PC-9 (cell line): ENCODE measurements around the gene RAB11FIP4. TPM values are rescaled to one million over a fixed set of nuclear protein-coding genes. Genes with fewer than 3 reads are reported as not detected.

Source experiments
- BruUV-seq: library from RNA; stranded (reverse); fragments of 400-500 nt; replicated peaks from 2 replicates; lab custom pipeline; 2021; lab: Mats Ljungman, UMichigan
- CTCF ChIA-PET: fragments of 300-600 bp; sonication (Branson Sonifier 250); formaldehyde crosslinking; loops from one replicate; lab custom pipeline; 2022; ENCODE audit warnings: antibody characterized with exemption; lab: Charles Lee
- POLR2A ChIA-PET: fragments of 300-600 bp; sonication (Branson Sonifier 250); formaldehyde crosslinking; loops from one replicate; lab custom pipeline; 2022; ENCODE audit warnings: antibody characterized with exemption; ENCODE audit not compliant: unreplicated experiment; lab: Charles Lee
- DNase-seq, 2 experiments: peaks; one replicate each; pipeline versions ENCODE4 v3.0.0 to v3.0.0-alpha.2; 2015 to 2022; ENCODE audit warnings: mixed read lengths in 1 of 2
- H2AFZ ChIP-seq: fragments of 200-600 bp; sonication (generic); 2 replicates; pipeline ENCODE4 v1.8.1; 2017; ENCODE audit warnings: antibody characterized with exemption
- H3F3A ChIP-seq: fragments of 200-600 bp; sonication (generic); 2 replicates; pipeline ENCODE4 v1.8.1; 2017; ENCODE audit warnings: antibody characterized with exemption, mild to moderate bottlenecking, low read depth; ENCODE audit not compliant: insufficient read depth
- H3K27ac ChIP-seq: fragments of 200-600 bp; sonication (generic); 2 replicates; pipeline ENCODE4 v1.6.1; 2016; ENCODE audit warnings: mixed run types
- H3K27me3 ChIP-seq: fragments of 200-600 bp; sonication (generic); 2 replicates; pipeline ENCODE4 v1.6.1; 2016; ENCODE audit warnings: low read depth, mixed run types; ENCODE audit not compliant: insufficient read depth
- H3K36me3 ChIP-seq: fragments of 200-600 bp; sonication (generic); 2 replicates; pipeline ENCODE4 v1.6.1; 2016; ENCODE audit warnings: low read depth, mixed run types
- H3K4me1 ChIP-seq: fragments of 200-600 bp; sonication (generic); replicated peaks from 2 replicates; pipeline ENCODE4 v1.6.1; 2016; ENCODE audit warnings: mixed run types; ENCODE audit not compliant: insufficient read depth
- H3K4me2 ChIP-seq: fragments of 200-600 bp; sonication (generic); 2 replicates; pipeline ENCODE4 v1.6.1; 2017; ENCODE audit warnings: mixed run types
- H3K4me3 ChIP-seq: fragments of 200-600 bp; sonication (generic); 2 replicates; pipeline ENCODE4 v1.6.1; 2016; ENCODE audit warnings: mixed run types
- H3K79me2 ChIP-seq: fragments of 200-600 bp; sonication (generic); 2 replicates; pipeline ENCODE4 v1.6.1; 2017; ENCODE audit warnings: low read depth, mixed run types
- H3K9me2 ChIP-seq: fragments of 200-600 bp; sonication (generic); 2 replicates; pipeline ENCODE4 v1.8.1; 2017; ENCODE audit warnings: mild to moderate bottlenecking; ENCODE audit not compliant: insufficient read depth
- H3K9me3 ChIP-seq: fragments of 200-600 bp; sonication (generic); 2 replicates; pipeline ENCODE4 v1.8.1; 2016; ENCODE audit warnings: low read depth; ENCODE audit not compliant: insufficient read depth
- H4K20me1 ChIP-seq: fragments of 200-600 bp; sonication (generic); 2 replicates; pipeline ENCODE4 v1.8.1; 2017; ENCODE audit not compliant: insufficient read depth
- CTCF ChIP-seq: fragments of 200-600 bp; sonication (generic); conservative IDR thresholded peaks from 2 replicates; pipeline ENCODE4 v1.6.1; 2017; ENCODE audit warnings: mixed run types, antibody characterized with exemption, mild to moderate bottlenecking, moderate library complexity
- EZH2 ChIP-seq: fragments of 200-600 bp; sonication (generic); IDR thresholded peaks from 2 replicates; pipeline ENCODE4 v1.8.0; 2017; ENCODE audit warnings: antibody characterized with exemption, low read depth
- intact Hi-C: fragments of 100-400 bp; cut with micrococcal nuclease; formaldehyde crosslinking; loops from one replicate; pipeline ENCODE4 v1.10.0; 2022; ENCODE audit not compliant: unreplicated experiment
- total RNA-seq: library from RNA; stranded (reverse); gene quantifications from 2 replicates; pipeline ENCODE4 v1.2.3, GENCODE V29; 2021

RAB11FIP4 gene
- total RNA-seq, 1 experiment from 2014 or later: 22.9 TPM

- no peak overlapping the region for H2AFZ ChIP-seq
- no peaks in the 10 kb centered on the region for H3F3A ChIP-seq
- H3K27ac ChIP-seq: no peak overlapping the region
- H3K27me3 ChIP-seq: no peaks in the 10 kb centered on the region
- H3K9me3 ChIP-seq: no peaks in the 10 kb centered on the region
- no peaks in the 10 kb centered on the region for H3K79me2 ChIP-seq
- no peak for DNase-seq
- 0 out of 2 replicates have a peak, but pooled peaks cover 7% of the 10 kb centered on the region for H3K36me3 ChIP-seq
- ChIA-PET POLR2A (interaction anchor here (0.7 to 1.0 kb wide), 2 partner anchors 36 to 89 kb away, joined by 19 to 29 read pairs; no protein-coding TSS in a partner anchor), CTCF (interaction anchor here (0.6 to 0.8 kb wide), 4 partner anchors 82 to 754 kb away, joined by 3 to 14 read pairs (median 7); no protein-coding TSS in a partner anchor)
- H4K20me1 ChIP-seq: no peaks in the 10 kb centered on the region
- intact Hi-C loops: loop anchor here (10.0 kb wide), 1 partner anchor 509 kb away; no protein-coding TSS in a partner anchor
- H3K9me2 ChIP-seq: no peaks in the 10 kb centered on the region
- no peak overlapping the region for H3K4me2 ChIP-seq
- BruUV-seq: no TSS peak
- H3K4me1 ChIP-seq: peaks cover 5% of the 10 kb centered on the region; the same call in 1 of the 2 replicates
- TF ChIP-seq CTCF (no peak), EZH2 (no peak)
- H3K4me3 ChIP-seq: no peak overlapping the region
Observed at GRCh38 chr17:31523862-31524730, 132.6 kb downstream of the RAB11FIP4 start.

- no peaks in the 10 kb centered on the region for H3F3A ChIP-seq
- H3K27ac ChIP-seq: no peak overlapping the region
- no peaks in the 10 kb centered on the region for H3K9me3 ChIP-seq
- no peaks in the 10 kb centered on the region for H4K20me1 ChIP-seq
- no peaks in the 10 kb centered on the region for H3K27me3 ChIP-seq
- H3K36me3 ChIP-seq: 0 out of 2 replicates have a peak, but pooled peaks cover 7% of the 10 kb centered on the region
- TF ChIP-seq CTCF (peak; percentile 94), EZH2 (no peak)
- intact Hi-C loops: loop anchor here (1.0 to 10.0 kb wide), 4 partner anchors 38 to 510 kb away; no protein-coding TSS in a partner anchor
- no peaks in the 10 kb centered on the region for H3K79me2 ChIP-seq
- ChIA-PET CTCF (interaction anchor here (0.6 kb wide), 1 partner anchor 83 kb away, joined by 3 read pairs; no protein-coding TSS in a partner anchor), POLR2A (interaction anchor here (1.0 kb wide), 1 partner anchor 37 kb away, joined by 29 read pairs; no protein-coding TSS in a partner anchor)
- H3K4me1 ChIP-seq: peaks cover 5% of the 10 kb centered on the region; the same call in 1 of the 2 replicates
- DNase-seq: peak; percentile 85 to 88
- no peak overlapping the region for H3K4me2 ChIP-seq
- H3K9me2 ChIP-seq: no peaks in the 10 kb centered on the region
- H2AFZ ChIP-seq: no peak overlapping the region
- no peak overlapping the region for H3K4me3 ChIP-seq
- BruUV-seq: no TSS peak
Observed at GRCh38 chr17:31524926-31525800, 133.7 kb downstream of the RAB11FIP4 start.
